H1 (cell line): ENCODE data around the gene DOCK1. TPM values are rescaled to one million over a fixed set of nuclear protein-coding genes. Genes with fewer than 3 reads are reported as not detected.

Source experiments
- BACH1 ChIP-seq: IDR thresholded peaks from 2 replicates; pipeline ENCODE4 v1.6.1; 2012; ENCODE audit warnings: low read length, improper control_type of control experiment
- CBX5 ChIP-seq: fragments of 300-800, 300-1000 bp; sonication (generic); IDR thresholded peaks from 2 replicates; pipeline ENCODE4 v1.7.1; 2016; ENCODE audit warnings: antibody characterized with exemption, low read length, low read depth
- CHD7 ChIP-seq: fragments of 300-600 bp; sonication (generic); IDR thresholded peaks from 2 replicates; pipeline ENCODE4 v1.7.1; 2012; ENCODE audit warnings: low read length, moderate library complexity, mild to moderate bottlenecking, inconsistent platforms; ENCODE audit not compliant: insufficient replicate concordance
- CTCF ChIP-seq, 3 experiments: IDR thresholded peaks; 1 replicate in 2 of 3; 2 replicates in 1 of 3; pipeline versions ENCODE4 v1.5.1 to v1.6.1; 2011; ENCODE audit warnings: low read length in 3 of 3, mild to moderate bottlenecking in 3 of 3, inconsistent platforms in 2 of 3, low read depth in 1 of 3, moderate library complexity in 1 of 3; ENCODE audit not compliant: insufficient read depth in 1 of 3; ENCODE audit errors: control extremely low read depth in 1 of 3
- KDM1A ChIP-seq: fragments of 200-600, 300-600 bp; sonication (generic); IDR thresholded peaks from 2 replicates; pipeline ENCODE4 v1.7.1; 2016; ENCODE audit warnings: mild to moderate bottlenecking, low read length, borderline replicate concordance
- NANOG ChIP-seq: IDR thresholded peaks from 2 replicates; pipeline ENCODE4 v1.6.1; 2011; ENCODE audit warnings: low read length, low read depth, mild to moderate bottlenecking, inconsistent platforms; ENCODE audit not compliant: insufficient read depth, poor library complexity, severe bottlenecking
- RBBP5 ChIP-seq: IDR thresholded peaks from 2 replicates; pipeline ENCODE4 v1.7.1; 2012; ENCODE audit warnings: low read depth, mild to moderate bottlenecking, inconsistent platforms, low read length, moderate library complexity, borderline replicate concordance
- SP4 ChIP-seq: IDR thresholded peaks from 2 replicates; pipeline ENCODE4 v1.6.1; 2012; ENCODE audit warnings: low read length, inconsistent platforms
- polyA plus RNA-seq, 7 experiments: library from polyadenylated mRNA; depleted of rRNA in 3 of 7; stranded (reverse) in 5 of 7; unstranded in 2 of 7; fragments of >200 nt in 5 of 7; fragments of 200-250 nt in 2 of 7; gene quantifications; 1 replicate in 5 of 7; 2 replicates in 1 of 7; 4 replicates in 1 of 7; pipeline versions ENCODE4 v1.2.1 to v1.2.3, GENCODE V29; 2011 to 2013; ENCODE audit warnings: missing spikeins in 2 of 7, mixed read lengths in 2 of 7
- total RNA-seq: library from RNA; stranded (reverse); fragmentation: NEBNext Ultra II Directional; extraction: Animal tissue kit (Norgen Biotek cat#: 25700); gene quantifications from 2 replicates; pipeline ENCODE4 v1.2.1, GENCODE V29; 2021

Gene DOCK1
- total and polyA plus RNA-seq, 2 of the 8 experiments (the other 6 are each of a cell fraction or from before 2014, with no cell fraction given), result 11.6 to 53.0 TPM

- no peak for TF ChIP-seq CHD7
- TF ChIP-seq RBBP5, result peak; percentile 53; the same call in 1 of the 2 replicates
- TF ChIP-seq BACH1, result no peak
- no peak for TF ChIP-seq KDM1A
- TF ChIP-seq NANOG, result no peak
- TF ChIP-seq SP4, result no peak
- TF ChIP-seq CBX5, result no peak
- TF ChIP-seq CTCF (IDR thresholded peaks at IDR 0.05; ENCODE audit: control extremely low read depth in 1 of 3, insufficient read depth in 1 of 3, low read depth in 1 of 3, low read length in 3 of 3), result no peak
Observed at GRCh38 chr10:127195571-127196281, 290.5 kb downstream of the DOCK1 start (continued).
